ENCODE data around the gene LILRA5. TPM values are rescaled to one million over a fixed set of nuclear protein-coding genes. Genes with fewer than 3 reads are reported as not detected.
A peak's percentile ranks its signal among the peaks of the same experiment; 100 is the strongest.
"Not testable (repeated sequence)": the region's sequence is repeated elsewhere in the genome, so short reads cannot be mapped to it uniquely, and the experiment has no call there.

Gene LILRA5
- polyA plus RNA-seq, 1 donor, result 0.45 TPM

- DNase-seq, result not testable (repeated sequence)
These were observed 38.5 kb downstream of the LILRA5 start for GRCh38 chr19:54274516-54274915.

GRCh38 chr19:54273821-54274220 lies 39.1 kb downstream of the LILRA5 start:
- DNase-seq, result no peak

- not testable (repeated sequence) for DNase-seq
These were observed 40.8 kb downstream of the LILRA5 start for GRCh38 chr19:54272181-54272580.

- DNase-seq, result not testable (repeated sequence)
These were observed 41.4 kb downstream of the LILRA5 start for GRCh38 chr19:54271587-54271986.

- no peak for DNase-seq
These were observed 41.9 kb downstream of the LILRA5 start for GRCh38 chr19:54271106-54271505.

GRCh38 chr19:54268936-54269335 lies 44.0 kb downstream of the LILRA5 start:
- DNase-seq, result no peak

- peak; percentile 90 for DNase-seq
These were observed 46.8 kb downstream of the LILRA5 start for GRCh38 chr19:54266133-54266532.

GRCh38 chr19:54262470-54262869 lies 50.5 kb downstream of the LILRA5 start:
- no peak for DNase-seq

GRCh38 chr19:54262066-54262465 lies 50.9 kb downstream of the LILRA5 start:
- no peak for DNase-seq

GRCh38 chr19:54257116-54257480 lies 55.9 kb downstream of the LILRA5 start, which contains the start of gene LILRB5:
LILRB5 (minus strand) TSS chr19:54257273; CDS start chr19:54257193, 80 bp downstream.
- DNase-seq, result no peak

Other genes starting within 250 kb of the LILRA5 start
- not detected for gene VSTM1, start 249.3 kb downstream of the LILRA5 start, polyA plus RNA-seq (ENCODE audit: insufficient read length)
- 0.22 TPM for gene TARM1, start 231.8 kb downstream of the LILRA5 start, polyA plus RNA-seq (ENCODE audit: insufficient read length)
- 0.07 TPM for gene OSCAR, start 212.4 kb downstream of the LILRA5 start, polyA plus RNA-seq (ENCODE audit: insufficient read length)
- gene NDUFA3, start 210.3 kb downstream of the LILRA5 start, polyA plus RNA-seq (ENCODE audit: insufficient read length), result 105 TPM
- 14.3 TPM for gene TFPT, start 197.5 kb downstream of the LILRA5 start, polyA plus RNA-seq (ENCODE audit: insufficient read length)
- gene PRPF31, start 197.4 kb downstream of the LILRA5 start, polyA plus RNA-seq (ENCODE audit: insufficient read length), result 68.7 TPM
- gene CNOT3, start 175.4 kb downstream of the LILRA5 start, polyA plus RNA-seq (ENCODE audit: insufficient read length), result 81.7 TPM
- gene LENG1, start 153.4 kb downstream of the LILRA5 start, polyA plus RNA-seq (ENCODE audit: insufficient read length), result 6.3 TPM
- 32.3 TPM for gene TMC4, start 140.0 kb downstream of the LILRA5 start, polyA plus RNA-seq (ENCODE audit: insufficient read length)
- 58.7 TPM for gene MBOAT7, start 123.6 kb downstream of the LILRA5 start, polyA plus RNA-seq (ENCODE audit: insufficient read length)
- 39.8 TPM for gene TSEN34, start 121.9 kb downstream of the LILRA5 start, polyA plus RNA-seq (ENCODE audit: insufficient read length)
- 1,221 TPM for gene RPS9, start 112.3 kb downstream of the LILRA5 start, polyA plus RNA-seq (ENCODE audit: insufficient read length)
- 0.76 TPM for gene LILRB3, start 90.2 kb downstream of the LILRA5 start, polyA plus RNA-seq (ENCODE audit: insufficient read length)
- gene LILRA6, start 70.4 kb downstream of the LILRA5 start, polyA plus RNA-seq (ENCODE audit: insufficient read length), result 0.32 TPM
- gene LILRB5, start 55.9 kb downstream of the LILRA5 start, polyA plus RNA-seq (ENCODE audit: insufficient read length), result 1.6 TPM
- 0.45 TPM for gene LILRB2, start 32.1 kb downstream of the LILRA5 start, polyA plus RNA-seq (ENCODE audit: insufficient read length)
- not detected for gene LILRA4, start 26.0 kb upstream of the LILRA5 start, polyA plus RNA-seq (ENCODE audit: insufficient read length)
- 3.2 TPM for gene LAIR1, start 51.8 kb upstream of the LILRA5 start, polyA plus RNA-seq (ENCODE audit: insufficient read length)
- 7.8 TPM for gene TTYH1, start 102.3 kb upstream of the LILRA5 start, polyA plus RNA-seq (ENCODE audit: insufficient read length)
- gene LENG8, start 136.0 kb upstream of the LILRA5 start, polyA plus RNA-seq (ENCODE audit: insufficient read length), result 189 TPM
- 1.7 TPM for gene LENG9, start 150.6 kb upstream of the LILRA5 start, polyA plus RNA-seq (ENCODE audit: insufficient read length)
- gene CDC42EP5, start 160.1 kb upstream of the LILRA5 start, polyA plus RNA-seq (ENCODE audit: insufficient read length), result 13.0 TPM
- gene LAIR2, start 189.7 kb upstream of the LILRA5 start, polyA plus RNA-seq (ENCODE audit: insufficient read length), result not detected

Data from left kidney (tissue), 2 donors.